ENCODE measurements around the gene EFHC1.

Gene EFHC1

GRCh38 chr6:52510213-52510562, 90.0 kb downstream of the EFHC1 start:
- DNase-seq: no peak
- Histone ChIP-seq H3K27me3 (replicated peaks; ENCODE audit: insufficient read depth, low read length) (no peaks in the 10 kb centered on the region), H3K79me2 (ENCODE audit: low read length) (peaks cover 93% of the 10 kb centered on the region), H3K9me2 (replicated peaks; ENCODE audit: insufficient read depth, low read length) (no peaks in the 10 kb centered on the region), H3K4me1 (ENCODE audit: low read length) (no peaks in the 10 kb centered on the region), H3K9ac (ENCODE audit: low read length) (no peak overlapping the region), H3K4me2 (ENCODE audit: low read depth, low read length) (no peak overlapping the region), H3K27ac (ENCODE audit: low read length) (no peak overlapping the region), H3K9me3 (replicated peaks; ENCODE audit: insufficient read depth, low read length) (no peaks in the 10 kb centered on the region), H3F3A (ENCODE audit: insufficient read depth, low read length) (peaks cover 17% of the 10 kb centered on the region; the same call in 1 of the 2 replicates), H3K36me3 (replicated peaks; ENCODE audit: insufficient read depth, low read length) (peaks cover 61% of the 10 kb centered on the region), H3K4me3 (ENCODE audit: low read length) (no peak overlapping the region), H4K20me1 (ENCODE audit: insufficient read depth, low read length) (no peaks in the 10 kb centered on the region), H2AFZ (ENCODE audit: low read length) (no peak overlapping the region)
- TF ChIP-seq, protein P1, sequence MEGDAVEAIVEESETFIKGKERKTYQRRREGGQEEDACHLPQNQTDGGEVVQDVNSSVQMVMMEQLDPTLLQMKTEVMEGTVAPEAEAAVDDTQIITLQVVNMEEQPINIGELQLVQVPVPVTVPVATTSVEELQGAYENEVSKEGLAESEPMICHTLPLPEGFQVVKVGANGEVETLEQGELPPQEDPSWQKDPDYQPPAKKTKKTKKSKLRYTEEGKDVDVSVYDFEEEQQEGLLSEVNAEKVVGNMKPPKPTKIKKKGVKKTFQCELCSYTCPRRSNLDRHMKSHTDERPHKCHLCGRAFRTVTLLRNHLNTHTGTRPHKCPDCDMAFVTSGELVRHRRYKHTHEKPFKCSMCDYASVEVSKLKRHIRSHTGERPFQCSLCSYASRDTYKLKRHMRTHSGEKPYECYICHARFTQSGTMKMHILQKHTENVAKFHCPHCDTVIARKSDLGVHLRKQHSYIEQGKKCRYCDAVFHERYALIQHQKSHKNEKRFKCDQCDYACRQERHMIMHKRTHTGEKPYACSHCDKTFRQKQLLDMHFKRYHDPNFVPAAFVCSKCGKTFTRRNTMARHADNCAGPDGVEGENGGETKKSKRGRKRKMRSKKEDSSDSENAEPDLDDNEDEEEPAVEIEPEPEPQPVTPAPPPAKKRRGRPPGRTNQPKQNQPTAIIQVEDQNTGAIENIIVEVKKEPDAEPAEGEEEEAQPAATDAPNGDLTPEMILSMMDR (IDR thresholded peaks at IDR 0.05; ENCODE audit: low read length): no peak
- TF ChIP-seq EZH2 (optimal IDR thresholded peaks at IDR 0.05; ENCODE audit: low read depth, low read length) (no peak), EZH2phosphoT487 (IDR thresholded peaks at IDR 0.05; ENCODE audit: low read length) (no peak)

GRCh38 chr6:52511163-52511562, 91.0 kb downstream of the EFHC1 start:
- no peak overlapping the region for H3K27ac ChIP-seq (ENCODE audit: low read length)
- H3F3A ChIP-seq (ENCODE audit: insufficient read depth, low read length): peaks cover 11% of the 10 kb centered on the region; the same call in 1 of the 2 replicates
- TF ChIP-seq EZH2 (optimal IDR thresholded peaks at IDR 0.05; ENCODE audit: low read depth, low read length) (no peak), EZH2phosphoT487 (IDR thresholded peaks at IDR 0.05; ENCODE audit: low read length) (no peak)
- TF ChIP-seq, protein P1 (IDR thresholded peaks at IDR 0.05; ENCODE audit: low read length): no peak
- peaks cover 58% of the 10 kb centered on the region for H3K36me3 ChIP-seq (replicated peaks; ENCODE audit: insufficient read depth, low read length)
- H3K4me1 ChIP-seq (ENCODE audit: low read length): no peaks in the 10 kb centered on the region
- no peak for DNase-seq
- no peaks in the 10 kb centered on the region for H4K20me1 ChIP-seq (ENCODE audit: insufficient read depth, low read length)
- H3K9me2 ChIP-seq (replicated peaks; ENCODE audit: insufficient read depth, low read length): no peaks in the 10 kb centered on the region
- H3K9ac ChIP-seq (ENCODE audit: low read length): no peak overlapping the region
- H3K4me3 ChIP-seq (ENCODE audit: low read length): no peak overlapping the region
- H3K27me3 ChIP-seq (replicated peaks; ENCODE audit: insufficient read depth, low read length): no peaks in the 10 kb centered on the region
- peaks cover 93% of the 10 kb centered on the region for H3K79me2 ChIP-seq (ENCODE audit: low read length)
- H3K4me2 ChIP-seq (ENCODE audit: low read depth, low read length): no peak overlapping the region
- H3K9me3 ChIP-seq (replicated peaks; ENCODE audit: insufficient read depth, low read length): no peaks in the 10 kb centered on the region
- H2AFZ ChIP-seq (ENCODE audit: low read length): no peak overlapping the region

GRCh38 chr6:52511572-52512151, 91.5 kb downstream of the EFHC1 start:
- peaks cover 58% of the 10 kb centered on the region for H3K36me3 ChIP-seq (replicated peaks; ENCODE audit: insufficient read depth, low read length)

More at GRCh38 chr6:52511572-52512151, 91.5 kb downstream of the EFHC1 start:
- Histone ChIP-seq H3K79me2 (ENCODE audit: low read length) (peaks cover 93% of the 10 kb centered on the region), H3K4me3 (ENCODE audit: low read length) (no peak overlapping the region), H3K4me1 (ENCODE audit: low read length) (0 out of 2 replicates have a peak, but pooled peaks cover 2% of the 10 kb centered on the region), H3K27me3 (replicated peaks; ENCODE audit: insufficient read depth, low read length) (no peaks in the 10 kb centered on the region), H3K9ac (ENCODE audit: low read length) (no peak overlapping the region), H4K20me1 (ENCODE audit: insufficient read depth, low read length) (no peaks in the 10 kb centered on the region), H2AFZ (ENCODE audit: low read length) (no peak overlapping the region), H3K27ac (ENCODE audit: low read length) (no peak overlapping the region), H3K4me2 (ENCODE audit: low read depth, low read length) (no peak overlapping the region), H3K9me3 (replicated peaks; ENCODE audit: insufficient read depth, low read length) (no peaks in the 10 kb centered on the region), H3F3A (ENCODE audit: insufficient read depth, low read length) (peaks cover 11% of the 10 kb centered on the region; the same call in 1 of the 2 replicates), H3K9me2 (replicated peaks; ENCODE audit: insufficient read depth, low read length) (no peaks in the 10 kb centered on the region)
- TF ChIP-seq, protein P1 (IDR thresholded peaks at IDR 0.05; ENCODE audit: low read length): no peak
- no peak for TF ChIP-seq EZH2 (optimal IDR thresholded peaks at IDR 0.05; ENCODE audit: low read depth, low read length)
- no peak for DNase-seq
